Mucosa of rectum (tissue), 2 donors: ENCODE results near the gene YLPM1.

Experiments
- H3K27ac ChIP-seq, 2 donors: one replicate each; pipeline ENCODE4 v1.7.0; 2013; ENCODE audit warnings: inconsistent platforms in 2 of 2, low read depth in 2 of 2, low read length in 2 of 2
- H3K27me3 ChIP-seq, 2 donors: one replicate each; pipeline ENCODE4 v1.7.0; 2013; ENCODE audit warnings: low read length in 2 of 2; ENCODE audit not compliant: control insufficient read depth in 2 of 2, insufficient read depth in 2 of 2
- H3K36me3 ChIP-seq, 2 donors: one replicate each; pipeline ENCODE4 v1.7.0; 2013; ENCODE audit warnings: low read length in 2 of 2; ENCODE audit not compliant: control insufficient read depth in 2 of 2, insufficient read depth in 2 of 2
- H3K4me1 ChIP-seq, 2 donors: one replicate each; pipeline ENCODE4 v1.7.0; 2013; ENCODE audit warnings: low read length in 2 of 2, mild to moderate bottlenecking in 1 of 2; ENCODE audit not compliant: control insufficient read depth in 2 of 2, insufficient read depth in 2 of 2
- H3K4me3 ChIP-seq, 2 donors: one replicate each; pipeline ENCODE4 v1.7.0; 2013; ENCODE audit warnings: low read length in 2 of 2
- H3K9ac ChIP-seq, 2 donors: one replicate each; pipeline ENCODE4 v1.7.0; 2013; ENCODE audit warnings: low read length in 2 of 2, low read depth in 1 of 2, mild to moderate bottlenecking in 1 of 2
- H3K9me3 ChIP-seq, 2 donors: one replicate each; pipeline ENCODE4 v1.7.0; 2013; ENCODE audit warnings: low read length in 2 of 2; ENCODE audit not compliant: control insufficient read depth in 2 of 2
- donor health status: healthy.
- donor health status: Normal muscosa, but diverticular disease.

YLPM1 gene

GRCh38 chr14:74762917-74763802 is at the start of gene YLPM1:
YLPM1 (plus strand) TSS chr14:74763316; CDS start chr14:74763490, 174 bp downstream.
- Histone ChIP-seq H3K4me3 (peak within 1 kb of the TSS; percentile 83 to 84), H3K27me3 (no peaks in the 10 kb centered on the region), H3K9me3 (no peaks in the 10 kb centered on the region), H3K36me3 (no peaks in the 10 kb centered on the region), H3K27ac (peak within 1 kb of the TSS; percentile 80 to 82), H3K9ac (peak within 1 kb of the TSS; percentile 75 to 90), H3K4me1 (peaks cover 15% of the 10 kb centered on the region in 2 donors)

- Histone ChIP-seq H3K9ac (peak overlapping the region; percentile 74 to 94), H3K4me3 (peak overlapping the region; percentile 85 to 100), H3K4me1 (peaks cover 2 to 11% of the 10 kb centered on the region in 2 donors)
Measured at GRCh38 chr14:74713395-74713735, 49.8 kb upstream of the YLPM1 start.

GRCh38 chr14:74720526-74720925 is 42.6 kb upstream of the YLPM1 start:
- peaks cover 28 to 29% of the 10 kb centered on the region in 2 donors for H3K36me3 ChIP-seq
- H3K9ac ChIP-seq = no peak overlapping the region
- no peaks in the 10 kb centered on the region for H3K9me3 ChIP-seq
- no peak overlapping the region for H3K4me3 ChIP-seq
- no peaks in the 10 kb centered on the region for H3K4me1 ChIP-seq
- H3K27me3 ChIP-seq = no peaks in the 10 kb centered on the region
- no peak overlapping the region for H3K27ac ChIP-seq

More at GRCh38 chr14:74713395-74713735, 49.8 kb upstream of the YLPM1 start:
- Histone ChIP-seq H3K27ac (peak overlapping the region; percentile 18 to 77), H3K36me3 (peaks cover 21 to 22% of the 10 kb centered on the region in 2 donors), H3K27me3 (no peaks in the 10 kb centered on the region), H3K9me3 (no peaks in the 10 kb centered on the region)

GRCh38 chr14:74723134-74723533 is 40.0 kb upstream of the YLPM1 start:
- H3K9me3 ChIP-seq = no peaks in the 10 kb centered on the region
- no peak overlapping the region for H3K27ac ChIP-seq
- no peaks in the 10 kb centered on the region for H3K4me1 ChIP-seq
- H3K4me3 ChIP-seq = no peak overlapping the region
- peaks cover 13 to 19% of the 10 kb centered on the region in 2 donors for H3K36me3 ChIP-seq
- H3K27me3 ChIP-seq = no peaks in the 10 kb centered on the region
- H3K9ac ChIP-seq = no peak overlapping the region

GRCh38 chr14:74732387-74732786 is 30.7 kb upstream of the YLPM1 start:
- Histone ChIP-seq H3K36me3 (peaks cover 11 to 23% of the 10 kb centered on the region in 2 donors), H3K27me3 (no peaks in the 10 kb centered on the region), H3K9ac (no peak overlapping the region), H3K4me3 (no peak overlapping the region), H3K9me3 (no peaks in the 10 kb centered on the region), H3K27ac (no peak overlapping the region), H3K4me1 (peaks cover 0 to 2% of the 10 kb centered on the region in 2 donors)

- Histone ChIP-seq H3K9ac (no peak overlapping the region), H3K4me3 (no peak overlapping the region), H3K4me1 (peaks cover 0 to 2% of the 10 kb centered on the region in 2 donors), H3K36me3 (peaks cover 11 to 23% of the 10 kb centered on the region in 2 donors), H3K27ac (no peak overlapping the region), H3K27me3 (no peaks in the 10 kb centered on the region), H3K9me3 (no peaks in the 10 kb centered on the region)
Measured at GRCh38 chr14:74733221-74733620, 29.9 kb upstream of the YLPM1 start.

- no peak overlapping the region for H3K27ac ChIP-seq
- H3K4me1 ChIP-seq = peaks cover 0 to 2% of the 10 kb centered on the region in 2 donors
- no peaks in the 10 kb centered on the region for H3K9me3 ChIP-seq
- peaks cover 16 to 26% of the 10 kb centered on the region in 2 donors for H3K36me3 ChIP-seq
- H3K27me3 ChIP-seq = no peaks in the 10 kb centered on the region
- H3K9ac ChIP-seq = no peak overlapping the region
- H3K4me3 ChIP-seq = no peak overlapping the region
Measured at GRCh38 chr14:74735125-74735524, 28.0 kb upstream of the YLPM1 start.

- H3K4me3 ChIP-seq = no peak overlapping the region
- H3K27ac ChIP-seq = no peak overlapping the region
- no peaks in the 10 kb centered on the region for H3K27me3 ChIP-seq
- H3K9ac ChIP-seq = no peak overlapping the region
- H3K4me1 ChIP-seq = no peaks in the 10 kb centered on the region
- peaks cover 15 to 20% of the 10 kb centered on the region in 2 donors for H3K36me3 ChIP-seq
- no peaks in the 10 kb centered on the region for H3K9me3 ChIP-seq
Measured at GRCh38 chr14:74737753-74738325, 25.3 kb upstream of the YLPM1 start.

GRCh38 chr14:74739293-74740030 is 23.7 kb upstream of the YLPM1 start:
- Histone ChIP-seq H3K9me3 (no peaks in the 10 kb centered on the region), H3K4me3 (no peak overlapping the region), H3K9ac (no peak overlapping the region), H3K4me1 (no peaks in the 10 kb centered on the region), H3K27me3 (no peaks in the 10 kb centered on the region), H3K27ac (no peak overlapping the region), H3K36me3 (peaks cover 8 to 9% of the 10 kb centered on the region in 2 donors)

- no peak overlapping the region for H3K27ac ChIP-seq
- H3K4me1 ChIP-seq = no peaks in the 10 kb centered on the region
- no peak overlapping the region for H3K4me3 ChIP-seq
- no peaks in the 10 kb centered on the region for H3K9me3 ChIP-seq
- no peak overlapping the region for H3K9ac ChIP-seq
- H3K27me3 ChIP-seq = no peaks in the 10 kb centered on the region
- no peaks in the 10 kb centered on the region for H3K36me3 ChIP-seq
Measured at GRCh38 chr14:74747237-74747636, 15.9 kb upstream of the YLPM1 start.
